ENCODE measurements around the gene MGAT5B. TPM values are rescaled to one million over a fixed set of nuclear protein-coding genes. Genes with fewer than 3 reads are reported as not detected.

MGAT5B gene
- total and polyA plus RNA-seq, 9 of the 15 experiments (the other 6 are each of a cell fraction or from before 2014, with no cell fraction given) = 0.09 to 0.43 (median 0.18) TPM; not detected in 4

DNA sequence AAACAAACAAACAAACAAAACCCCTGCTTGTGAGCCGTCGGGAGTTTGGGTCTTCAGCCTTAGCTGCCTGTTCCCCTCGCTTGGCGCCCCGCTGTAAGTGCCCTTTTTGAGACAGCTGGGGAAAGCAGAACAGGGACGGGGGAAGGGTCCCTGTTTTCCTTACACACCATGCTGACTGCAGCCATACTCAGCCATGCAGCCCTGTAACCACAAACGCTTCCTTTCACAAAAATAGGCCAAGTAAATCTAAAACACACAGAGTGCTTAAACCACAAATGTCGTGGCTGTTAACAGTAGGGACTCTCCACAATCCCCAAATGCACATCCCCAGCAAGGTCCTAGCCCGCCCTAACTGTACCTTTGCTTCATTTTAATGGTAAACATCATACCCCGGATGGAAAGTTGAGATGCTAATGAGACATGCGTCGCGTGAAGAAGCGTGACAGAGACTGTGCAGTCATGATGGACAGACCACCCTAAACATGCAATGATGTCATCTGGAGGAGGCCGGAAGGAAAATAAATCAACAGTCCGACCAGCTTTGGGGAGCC lies 129.9 kb downstream of the MGAT5B start (continued):
- TF ChIP-seq RERE (CRISPR knock-in tag; IDR thresholded peaks at IDR 0.05; ENCODE audit: borderline replicate concordance) (no peak), ZFX (CRISPR knock-in tag; IDR thresholded peaks at IDR 0.05) (no peak), SRF (CRISPR knock-in tag; IDR thresholded peaks at IDR 0.05) (no peak), ZNF140 (CRISPR knock-in tag; IDR thresholded peaks at IDR 0.05) (no peak)

DNA sequence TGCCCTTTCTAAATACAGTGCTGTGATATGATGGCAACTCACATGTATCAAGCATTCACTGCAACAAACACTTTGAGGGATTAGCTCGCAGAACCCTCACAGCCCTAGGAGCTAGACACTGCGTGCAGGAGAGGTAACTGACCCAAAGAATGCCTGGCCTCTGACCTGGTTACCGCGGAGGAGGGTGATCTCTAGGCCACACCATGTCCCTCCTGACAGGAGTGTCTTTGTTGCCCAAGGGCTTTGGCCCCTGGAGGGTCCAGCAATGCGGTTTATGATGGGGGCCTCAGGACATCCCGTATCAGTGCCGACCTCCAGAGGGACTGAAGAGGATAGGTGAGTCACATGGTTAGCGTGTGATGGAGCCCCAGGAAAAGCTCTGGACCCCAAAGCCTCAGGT lies 130.6 kb downstream of the MGAT5B start:
- DNase-seq (ENCODE audit: extremely low read depth in 1 of 4, low spot score in 3 of 4) (no peak), ATAC-seq (no peak), FAIRE-seq (no peak)
- CTCF ChIA-PET (ENCODE audit: low intra/inter-chr PET ratio) = no interaction called here
- Histone ChIP-seq H3K27me3 (ENCODE audit: control insufficient read depth in 2 of 2, insufficient read depth in 2 of 2, low read length in 2 of 2) (peaks cover 33 to 77% of the 10 kb centered on the region in 2 experiments; a peak in 4 of 5 replicates), H3K9ac (ENCODE audit: insufficient read depth in 1 of 2, low read depth in 2 of 2, low read length in 2 of 2) (no peak overlapping the region), H2AFZ (ENCODE audit: low read depth, low read length) (no peak overlapping the region), H4K20me1 (replicated peaks; ENCODE audit: control insufficient read depth, insufficient read depth, low read length) (0 out of 2 replicates have a peak, but pooled peaks cover 5% of the 10 kb centered on the region), H3K4me3 (no peak overlapping the region), H3K4me2 (ENCODE audit: insufficient read depth, low read length) (no peak overlapping the region), H3K9me3 (replicated peaks; ENCODE audit: control insufficient read depth, insufficient read depth, low read depth, low read length) (no peaks in the 10 kb centered on the region), H3K9me1 (ENCODE audit: control insufficient read depth, insufficient read depth, low read length) (no peaks in the 10 kb centered on the region), H3K79me2 (ENCODE audit: control insufficient read depth, insufficient read depth, low read length) (no peaks in the 10 kb centered on the region), H3K4me1 (replicated peaks in 1 of 2; ENCODE audit: control insufficient read depth in 2 of 2, insufficient read depth in 2 of 2, low read length in 2 of 2) (no peaks in the 10 kb centered on the region), H3K27ac (ENCODE audit: extremely low read depth, low read depth, low read length) (no peak overlapping the region), H3K36me3 (ENCODE audit: control insufficient read depth, insufficient read depth, low read length) (no peaks in the 10 kb centered on the region)
- in situ Hi-C loops (cut with MboI) = no loop called here
- no TSS peak for BruUV-seq (replicated peaks)
- POLR2A ChIA-PET = no interaction called here
- TF ChIP-seq ZNF76 (CRISPR knock-in tag; IDR thresholded peaks at IDR 0.05; ENCODE audit: borderline replicate concordance) = no peak
- TF ChIP-seq NUFIP1 (IDR thresholded peaks at IDR 0.05; ENCODE audit: partially characterized antibody) = no peak
- 4% methylated on average over 8 of the region's 8 CpGs for WGBS (ENCODE audit: insufficient coverage, low coverage, missing lambda C conversion rate)
- intact Hi-C loops (cut with micrococcal nuclease) = no loop called here

Other genes with a start within 250 kb of the MGAT5B start
- gene ST6GALNAC1, start 224.6 kb upstream of the MGAT5B start, total RNA-seq (2014; rRNA removed) = 43.4 and 54.9 TPM in 2 replicates
- gene ST6GALNAC1, start 224.6 kb upstream of the MGAT5B start, total RNA-seq (2014; rRNA removed; fragmentation: Illumina TruSeq; extraction: Trizol) = 47.3 and 50.5 TPM in 2 replicates
- gene ST6GALNAC1, start 224.6 kb upstream of the MGAT5B start, total RNA-seq (2015; rRNA removed; fragmentation: Illumina TruSeq; extraction: Trizol) = 20.6 and 21.4 TPM in 2 replicates
- 42.9 and 53.1 TPM in 2 replicates for gene ST6GALNAC1, start 224.6 kb upstream of the MGAT5B start, total RNA-seq (2021)
- gene ST6GALNAC1, start 224.6 kb upstream of the MGAT5B start, polyA plus RNA-seq (2011; rRNA removed) = 34.7 and 40.1 TPM in 2 replicates
- gene ST6GALNAC1, start 224.6 kb upstream of the MGAT5B start, polyA plus RNA-seq (2014; fragmentation: Illumina TruSeq; extraction: Trizol) = 62.4 and 68.4 TPM in 2 replicates
- 10 to 100 TPM; 50.4 to 62.9 TPM for gene ST6GALNAC1, start 224.6 kb upstream of the MGAT5B start, polyA plus RNA-seq (2014; fragmentation: Nextera tagmentation; extraction: Ambion mirVana)
- gene ST6GALNAC1, start 224.6 kb upstream of the MGAT5B start, polyA plus RNA-seq (2014; rRNA removed) = 49.1 and 56.0 TPM in 2 replicates
- 14.1 and 17.1 TPM in 2 replicates for gene MXRA7, start 157.4 kb upstream of the MGAT5B start, total RNA-seq (2014; rRNA removed)
- 17.8 and 18.9 TPM in 2 replicates for gene MXRA7, start 157.4 kb upstream of the MGAT5B start, total RNA-seq (2014; rRNA removed; fragmentation: Illumina TruSeq; extraction: Trizol)
- gene MXRA7, start 157.4 kb upstream of the MGAT5B start, total RNA-seq (2015; rRNA removed; fragmentation: Illumina TruSeq; extraction: Trizol) = 8.2 and 8.8 TPM in 2 replicates
- 12.8 and 14.3 TPM in 2 replicates for gene MXRA7, start 157.4 kb upstream of the MGAT5B start, total RNA-seq (2021)
- 36.8 and 38.4 TPM in 2 replicates for gene MXRA7, start 157.4 kb upstream of the MGAT5B start, polyA plus RNA-seq (2011; rRNA removed)
- gene MXRA7, start 157.4 kb upstream of the MGAT5B start, polyA plus RNA-seq (2014; fragmentation: Illumina TruSeq; extraction: Trizol) = 24.4 and 25.0 TPM in 2 replicates
- 1 to 10 TPM; 2.6 to 3.2 TPM for gene MXRA7, start 157.4 kb upstream of the MGAT5B start, polyA plus RNA-seq (2014; fragmentation: Nextera tagmentation; extraction: Ambion mirVana)
- gene MXRA7, start 157.4 kb upstream of the MGAT5B start, polyA plus RNA-seq (2014; rRNA removed) = 14.4 and 22.0 TPM in 2 replicates
- 40.2 and 40.7 TPM in 2 replicates for gene JMJD6, start 141.8 kb upstream of the MGAT5B start, total RNA-seq (2014; rRNA removed)
- gene JMJD6, start 141.8 kb upstream of the MGAT5B start, total RNA-seq (2014; rRNA removed; fragmentation: Illumina TruSeq; extraction: Trizol) = 23.4 and 28.1 TPM in 2 replicates
- 37.4 and 38.5 TPM in 2 replicates for gene JMJD6, start 141.8 kb upstream of the MGAT5B start, total RNA-seq (2015; rRNA removed; fragmentation: Illumina TruSeq; extraction: Trizol)
- gene JMJD6, start 141.8 kb upstream of the MGAT5B start, total RNA-seq (2021) = 47.9 and 52.3 TPM in 2 replicates
- gene JMJD6, start 141.8 kb upstream of the MGAT5B start, polyA plus RNA-seq (2011; rRNA removed) = 22.2 and 30.9 TPM in 2 replicates
- 36.5 and 38.2 TPM in 2 replicates for gene JMJD6, start 141.8 kb upstream of the MGAT5B start, polyA plus RNA-seq (2014; fragmentation: Illumina TruSeq; extraction: Trizol)
- 10 to 100 TPM in 1 of 2 experiments, 1 to 10 TPM in 1; 2.5 to 10.5 TPM for gene JMJD6, start 141.8 kb upstream of the MGAT5B start, polyA plus RNA-seq (2014; fragmentation: Nextera tagmentation; extraction: Ambion mirVana)
- 36.3 and 40.9 TPM in 2 replicates for gene JMJD6, start 141.8 kb upstream of the MGAT5B start, polyA plus RNA-seq (2014; rRNA removed)
- gene METTL23, start 141.6 kb upstream of the MGAT5B start, total RNA-seq (2014; rRNA removed) = 29.4 and 32.9 TPM in 2 replicates
- gene METTL23, start 141.6 kb upstream of the MGAT5B start, total RNA-seq (2014; rRNA removed; fragmentation: Illumina TruSeq; extraction: Trizol) = 37.3 and 47.0 TPM in 2 replicates
- 24.1 and 29.5 TPM in 2 replicates for gene METTL23, start 141.6 kb upstream of the MGAT5B start, total RNA-seq (2015; rRNA removed; fragmentation: Illumina TruSeq; extraction: Trizol)
- 36.5 TPM in 2 replicates for gene METTL23, start 141.6 kb upstream of the MGAT5B start, total RNA-seq (2021)
- gene METTL23, start 141.6 kb upstream of the MGAT5B start, polyA plus RNA-seq (2011; rRNA removed) = 56.7 and 67.3 TPM in 2 replicates
- gene METTL23, start 141.6 kb upstream of the MGAT5B start, polyA plus RNA-seq (2014; fragmentation: Illumina TruSeq; extraction: Trizol) = 41.6 and 44.1 TPM in 2 replicates
- gene METTL23, start 141.6 kb upstream of the MGAT5B start, polyA plus RNA-seq (2014; fragmentation: Nextera tagmentation; extraction: Ambion mirVana) = 10 to 100 TPM; 42.2 to 46.1 TPM
- gene METTL23, start 141.6 kb upstream of the MGAT5B start, polyA plus RNA-seq (2014; rRNA removed) = 46.6 and 58.5 TPM in 2 replicates
- 583 and 1,185 TPM in 2 replicates for gene SRSF2, start 131.1 kb upstream of the MGAT5B start, total RNA-seq (2014; rRNA removed)
- gene SRSF2, start 131.1 kb upstream of the MGAT5B start, total RNA-seq (2014; rRNA removed; fragmentation: Illumina TruSeq; extraction: Trizol) = 261 and 276 TPM in 2 replicates
- gene SRSF2, start 131.1 kb upstream of the MGAT5B start, total RNA-seq (2015; rRNA removed; fragmentation: Illumina TruSeq; extraction: Trizol) = 339 and 353 TPM in 2 replicates
- gene SRSF2, start 131.1 kb upstream of the MGAT5B start, total RNA-seq (2021) = 499 and 569 TPM in 2 replicates
- 422 and 444 TPM in 2 replicates for gene SRSF2, start 131.1 kb upstream of the MGAT5B start, polyA plus RNA-seq (2011; rRNA removed)
- 379 and 393 TPM in 2 replicates for gene SRSF2, start 131.1 kb upstream of the MGAT5B start, polyA plus RNA-seq (2014; fragmentation: Illumina TruSeq; extraction: Trizol)
- 100 to 1,000 TPM; 161 to 186 TPM for gene SRSF2, start 131.1 kb upstream of the MGAT5B start, polyA plus RNA-seq (2014; fragmentation: Nextera tagmentation; extraction: Ambion mirVana)
- 579 and 682 TPM in 2 replicates for gene SRSF2, start 131.1 kb upstream of the MGAT5B start, polyA plus RNA-seq (2014; rRNA removed)
- 15.5 and 25.6 TPM in 2 replicates for gene MFSD11, start 130.3 kb upstream of the MGAT5B start, total RNA-seq (2014; rRNA removed)
- gene MFSD11, start 130.3 kb upstream of the MGAT5B start, total RNA-seq (2014; rRNA removed; fragmentation: Illumina TruSeq; extraction: Trizol) = 20.9 and 21.8 TPM in 2 replicates
- gene MFSD11, start 130.3 kb upstream of the MGAT5B start, total RNA-seq (2015; rRNA removed; fragmentation: Illumina TruSeq; extraction: Trizol) = 21.6 and 24.1 TPM in 2 replicates
- 24.5 and 26.2 TPM in 2 replicates for gene MFSD11, start 130.3 kb upstream of the MGAT5B start, total RNA-seq (2021)
- gene MFSD11, start 130.3 kb upstream of the MGAT5B start, polyA plus RNA-seq (2011; rRNA removed) = 23.7 and 24.4 TPM in 2 replicates
- gene MFSD11, start 130.3 kb upstream of the MGAT5B start, polyA plus RNA-seq (2014; fragmentation: Illumina TruSeq; extraction: Trizol) = 15.0 and 17.9 TPM in 2 replicates
- 10 to 100 TPM; 14.4 to 19.7 TPM for gene MFSD11, start 130.3 kb upstream of the MGAT5B start, polyA plus RNA-seq (2014; fragmentation: Nextera tagmentation; extraction: Ambion mirVana)
- 19.9 and 22.8 TPM in 2 replicates for gene MFSD11, start 130.3 kb upstream of the MGAT5B start, polyA plus RNA-seq (2014; rRNA removed)